ENCODE data around the gene ABHD12B.
"Not testable (repeated sequence)": the region's sequence is repeated elsewhere in the genome, so short reads cannot be mapped to it uniquely, and the experiment has no call there.

Gene ABHD12B

DNA sequence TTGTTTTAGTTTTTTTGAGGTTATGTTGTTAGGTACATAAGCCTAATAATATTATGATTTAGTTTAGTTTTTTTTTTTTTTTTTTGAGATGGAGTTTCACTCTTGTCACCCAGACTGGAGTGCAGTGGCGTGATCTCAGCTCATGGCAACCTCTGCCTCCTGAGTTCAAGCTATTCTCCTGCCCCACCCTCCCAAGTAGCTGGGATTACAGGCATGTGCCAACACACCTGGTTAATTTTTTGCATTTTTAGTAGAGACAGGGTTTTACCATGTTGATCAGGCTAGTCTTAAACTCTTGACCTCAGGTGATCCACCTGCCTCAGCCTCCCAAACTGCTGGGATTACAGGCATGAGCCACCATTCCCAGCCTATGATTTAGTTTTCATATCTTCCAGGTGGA is 25.2 kb downstream of the ABHD12B start:
- DNase-seq, result not testable (repeated sequence)

DNA sequence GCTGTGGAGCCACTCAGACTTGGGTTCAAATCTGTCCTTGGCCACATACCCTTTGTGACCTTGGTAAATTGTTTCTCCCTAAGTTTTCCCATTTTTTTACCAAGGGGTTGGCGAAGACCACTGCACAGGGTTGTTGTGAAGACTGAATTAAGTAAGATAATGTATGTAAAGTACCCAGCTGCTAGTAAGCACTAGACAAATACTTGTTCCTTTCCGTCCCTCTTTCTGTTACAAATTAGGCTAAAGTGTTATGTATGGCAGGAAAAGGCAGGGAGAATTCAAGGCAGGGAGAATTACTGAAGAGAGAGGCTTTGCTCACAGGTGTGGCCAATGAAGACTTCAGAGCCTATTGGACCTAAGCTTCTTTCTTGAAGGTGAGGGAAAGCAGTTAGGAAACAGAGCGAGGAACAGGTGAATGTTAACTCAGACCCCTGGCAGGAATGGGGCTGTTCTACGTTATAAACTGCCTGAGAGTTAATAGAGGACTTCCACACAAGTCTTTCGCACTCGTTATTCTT is 25.9 kb downstream of the ABHD12B start:
- no peak for DNase-seq

DNA sequence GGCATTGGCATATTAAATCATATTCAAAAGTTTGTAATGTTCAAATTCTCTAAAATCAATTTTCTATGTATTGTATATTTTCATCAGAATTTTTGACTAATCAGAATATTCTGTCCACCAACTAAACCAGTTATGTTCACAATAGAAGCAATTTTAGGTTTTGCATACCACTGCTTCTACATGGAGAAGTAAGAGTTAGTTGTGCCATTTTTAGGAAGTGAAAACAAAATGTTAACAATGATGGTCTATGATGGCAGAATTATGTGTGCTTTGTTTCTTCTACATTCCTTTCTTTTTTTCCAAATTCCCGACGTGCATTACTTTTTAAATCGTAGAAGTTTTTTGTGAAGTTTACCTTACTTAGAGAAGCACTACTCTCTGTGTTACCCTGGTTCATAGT is 29.5 kb downstream of the ABHD12B start:
- DNase-seq, result no peak

DNA sequence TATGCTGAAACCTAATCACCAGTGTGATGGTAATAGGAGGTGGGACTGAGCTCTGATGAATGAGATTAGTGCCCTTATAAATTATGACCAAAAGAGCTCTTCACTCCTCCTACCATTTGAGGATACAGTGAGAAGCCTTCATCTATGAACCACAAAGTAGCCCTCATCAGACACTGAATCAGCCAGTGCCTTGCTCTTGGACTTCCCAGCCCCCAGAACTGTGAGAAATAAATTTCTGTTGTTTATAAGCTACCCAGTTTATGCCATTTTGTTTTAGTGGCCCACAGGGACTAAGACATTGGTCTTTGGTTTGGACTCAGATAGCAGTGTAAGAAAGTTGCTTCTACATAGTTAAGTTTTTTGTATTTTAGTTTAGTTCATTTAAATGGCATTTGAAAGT is 32.9 kb downstream of the ABHD12B start:
- no peak for DNase-seq

DNA sequence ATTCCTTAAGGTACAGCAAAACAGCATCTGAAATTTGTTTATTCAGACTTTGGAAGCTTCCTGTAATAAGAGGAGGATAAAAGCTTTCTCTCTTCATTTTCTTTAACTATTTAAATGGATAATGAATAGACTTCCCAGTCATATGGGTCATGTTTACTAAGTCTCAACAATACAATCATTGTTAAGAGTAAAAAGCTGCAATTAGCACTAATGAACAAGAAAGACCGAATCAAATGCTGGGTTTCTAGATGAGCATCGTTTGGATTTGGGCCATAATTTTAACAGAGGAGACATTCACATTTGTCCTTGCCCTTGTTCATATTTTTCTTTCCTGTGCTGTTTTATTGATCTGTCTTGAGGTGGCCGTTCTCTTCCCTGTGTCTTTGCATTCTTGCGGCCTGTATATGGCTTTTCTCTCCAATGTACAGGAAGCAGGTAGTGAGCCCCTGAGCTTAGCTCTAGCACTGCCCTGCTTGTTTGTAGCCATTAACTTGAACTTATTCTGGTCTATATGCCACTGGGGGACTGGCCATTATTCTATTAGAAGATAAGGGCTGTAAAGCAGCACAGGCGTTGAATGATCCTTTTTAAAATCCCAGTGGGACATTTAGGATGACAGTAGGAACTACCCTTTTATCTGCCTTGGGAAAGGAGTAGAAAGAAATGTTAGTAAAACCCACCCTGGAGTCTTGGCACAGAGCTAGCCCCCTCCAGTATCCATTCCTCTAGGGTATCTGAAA is 34.6 kb downstream of the ABHD12B start:
- peak; percentile 8 for DNase-seq

DNA sequence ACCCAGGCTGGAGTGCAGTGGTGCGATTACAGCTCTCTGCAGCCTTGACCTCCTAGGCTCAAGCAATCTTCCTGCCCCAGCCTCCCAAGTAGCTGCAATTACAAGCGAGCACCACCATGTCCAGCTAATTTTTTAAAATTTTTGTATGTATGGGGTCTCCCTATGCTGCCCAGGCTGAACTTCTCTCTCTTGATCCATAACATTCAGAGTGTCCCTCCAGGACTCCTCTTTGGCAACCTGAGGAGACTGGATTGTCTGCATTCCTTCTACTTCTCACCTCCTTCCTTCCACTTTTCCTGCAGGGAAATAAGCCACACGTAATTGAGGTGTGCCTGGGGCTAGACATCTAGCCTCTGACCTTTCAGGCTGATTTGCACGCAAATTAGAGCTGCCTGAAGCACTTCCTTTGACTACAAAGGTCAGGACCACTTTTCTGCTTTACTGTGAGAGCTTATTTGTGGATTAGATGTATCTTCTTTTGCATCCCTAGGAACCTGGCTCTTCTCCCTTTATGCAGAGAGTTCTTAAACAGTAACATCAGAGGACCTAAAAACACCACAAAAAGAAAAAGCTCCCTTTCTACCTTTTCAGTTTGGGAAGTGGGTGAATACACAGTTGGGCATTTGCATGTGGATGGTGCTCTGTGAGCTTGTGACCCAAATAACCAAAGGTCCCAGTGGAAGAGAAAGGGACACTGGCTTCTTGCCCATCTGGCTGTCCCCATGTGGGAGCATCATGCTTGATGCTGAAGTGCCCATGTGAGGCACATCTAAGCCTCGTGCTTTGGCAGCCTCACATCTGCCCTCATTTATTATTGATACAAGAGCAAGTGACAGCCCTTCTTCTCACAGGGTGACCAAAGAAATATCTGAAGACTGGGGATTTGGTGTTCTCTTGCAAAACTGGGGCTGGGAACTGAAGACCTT is 38.9 kb downstream of the ABHD12B start:
- no peak for DNase-seq

DNA sequence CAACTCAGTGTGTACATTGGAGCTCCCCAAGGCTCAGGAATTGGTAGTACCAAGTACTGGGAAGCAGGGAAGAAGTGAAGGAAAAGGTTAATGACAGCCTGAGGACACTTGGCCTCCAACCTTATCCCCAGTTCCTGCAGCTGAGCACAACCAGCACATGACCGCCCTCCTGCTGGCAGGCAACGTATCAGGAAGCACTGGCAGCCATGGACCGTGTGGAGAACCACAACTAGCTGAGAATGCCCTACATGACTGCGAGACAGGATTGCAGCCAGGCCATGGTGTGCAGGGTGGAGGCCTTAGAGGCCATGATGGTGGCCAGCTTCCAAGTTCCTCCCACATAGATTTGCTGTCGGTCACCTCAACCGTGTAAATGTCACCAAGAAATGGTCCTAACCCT is 45.6 kb downstream of the ABHD12B start:
- DNase-seq, result no peak

DNA sequence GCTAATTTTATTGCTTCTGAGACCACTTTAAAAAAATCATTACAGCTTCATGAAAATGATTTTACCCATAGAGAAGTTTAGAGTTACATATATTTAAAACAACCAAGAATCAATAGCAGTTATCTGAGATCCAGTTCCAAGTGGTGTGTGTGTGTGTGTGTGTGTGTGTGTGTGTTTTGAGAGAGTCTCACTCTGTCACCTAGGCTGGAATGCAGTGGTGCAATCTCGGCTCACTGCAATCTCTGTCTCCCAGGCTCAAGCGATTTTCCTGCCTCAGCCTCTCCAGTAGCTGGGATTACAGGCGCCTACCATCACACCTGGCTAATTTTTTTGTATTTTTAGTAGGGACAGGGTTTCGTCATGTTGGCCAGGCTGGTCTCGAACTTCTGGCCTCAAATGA is 47.7 kb downstream of the ABHD12B start:
- DNase-seq, result not testable (repeated sequence)

DNA sequence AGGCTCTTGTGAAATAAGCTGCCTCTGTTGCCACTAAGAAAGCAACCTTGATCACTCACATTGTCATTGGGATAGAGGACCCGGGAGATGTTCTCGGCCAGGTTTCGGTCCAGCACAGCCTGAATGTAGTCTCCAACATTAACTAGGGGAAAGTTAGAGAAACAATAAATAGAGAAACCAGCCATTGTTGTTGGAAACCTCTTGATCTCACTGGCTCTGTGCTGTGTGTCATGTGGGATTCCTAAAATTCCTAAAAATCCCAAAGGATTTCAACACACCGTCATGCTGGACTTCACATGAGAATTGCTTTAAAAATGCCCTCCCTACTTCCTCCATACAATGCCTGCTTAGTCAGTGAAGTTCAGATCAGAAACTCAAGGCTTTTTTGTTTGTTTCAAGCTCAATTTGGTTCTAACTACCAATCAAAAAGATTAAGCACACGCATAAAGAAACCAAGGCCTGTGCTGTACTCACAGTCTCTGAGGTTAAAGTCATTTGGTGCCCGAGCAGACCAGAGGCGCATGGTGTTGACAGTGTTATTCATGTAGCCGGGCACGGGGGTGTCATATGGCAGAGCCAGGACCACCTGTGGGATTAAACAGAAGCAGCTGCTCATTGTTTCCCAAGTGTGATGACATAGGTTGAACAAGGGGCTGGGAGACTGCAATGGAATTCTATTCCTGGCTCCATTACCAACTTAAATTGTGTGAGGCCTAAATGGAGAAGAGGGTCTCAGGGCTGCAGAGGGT is 48.8 kb downstream of the ABHD12B start:
- no peak for DNase-seq

DNA sequence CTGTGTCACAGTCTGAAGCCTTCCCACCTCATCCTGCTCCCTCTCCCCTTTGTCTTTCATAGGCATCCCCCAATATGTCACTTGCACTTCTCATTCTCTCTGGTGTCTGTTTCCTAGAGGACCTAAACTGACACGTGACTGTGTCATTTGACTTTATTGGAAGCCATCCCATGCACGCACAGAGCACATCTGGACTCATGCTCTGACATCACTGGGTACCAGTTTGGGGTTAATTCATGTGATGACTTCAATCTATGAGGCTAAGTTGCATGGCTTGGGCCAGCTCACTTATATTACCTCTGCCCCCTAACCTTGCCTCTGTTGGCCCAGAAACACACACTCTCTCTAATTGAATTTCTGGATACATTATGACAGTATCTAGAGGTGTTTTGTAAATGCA is 51.0 kb downstream of the ABHD12B start:
- no peak for DNase-seq

DNA sequence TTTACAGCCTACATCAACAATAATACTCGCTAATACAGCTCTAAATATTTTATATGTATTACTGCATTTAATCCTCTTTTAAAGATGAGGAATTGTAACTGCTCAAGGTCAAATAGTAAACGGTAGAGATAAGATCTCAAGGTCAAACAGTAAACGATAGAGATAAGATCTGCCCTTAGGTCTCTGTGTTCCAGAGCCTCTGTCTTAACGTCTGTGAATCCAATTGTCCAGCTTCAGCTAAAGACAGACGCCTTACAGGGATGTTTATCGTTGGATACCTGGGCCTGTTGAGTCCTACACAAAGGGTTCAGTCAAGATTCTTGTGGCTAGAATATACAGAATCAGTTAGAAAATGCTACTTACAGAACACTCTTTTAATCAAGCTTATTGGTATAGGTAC is 52.4 kb downstream of the ABHD12B start:
- no peak for DNase-seq

DNA sequence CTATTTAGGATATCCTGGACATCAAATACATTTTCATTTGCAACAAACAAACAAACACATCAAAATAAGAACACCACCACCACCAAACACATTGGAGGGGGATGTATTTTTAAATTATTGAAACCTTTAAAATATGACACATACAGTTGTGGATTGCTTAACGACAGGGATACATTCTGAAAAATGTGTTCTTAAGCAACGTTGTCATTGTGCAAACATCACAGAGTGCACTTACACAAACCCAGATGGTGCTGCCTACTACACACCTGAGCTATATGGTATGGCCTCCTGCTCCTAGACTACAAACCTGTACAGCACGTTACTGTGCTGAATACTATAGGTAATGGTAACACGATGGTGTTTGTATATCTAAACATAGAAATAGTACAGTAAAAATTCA is 53.0 kb downstream of the ABHD12B start:
- DNase-seq, result no peak

DNA sequence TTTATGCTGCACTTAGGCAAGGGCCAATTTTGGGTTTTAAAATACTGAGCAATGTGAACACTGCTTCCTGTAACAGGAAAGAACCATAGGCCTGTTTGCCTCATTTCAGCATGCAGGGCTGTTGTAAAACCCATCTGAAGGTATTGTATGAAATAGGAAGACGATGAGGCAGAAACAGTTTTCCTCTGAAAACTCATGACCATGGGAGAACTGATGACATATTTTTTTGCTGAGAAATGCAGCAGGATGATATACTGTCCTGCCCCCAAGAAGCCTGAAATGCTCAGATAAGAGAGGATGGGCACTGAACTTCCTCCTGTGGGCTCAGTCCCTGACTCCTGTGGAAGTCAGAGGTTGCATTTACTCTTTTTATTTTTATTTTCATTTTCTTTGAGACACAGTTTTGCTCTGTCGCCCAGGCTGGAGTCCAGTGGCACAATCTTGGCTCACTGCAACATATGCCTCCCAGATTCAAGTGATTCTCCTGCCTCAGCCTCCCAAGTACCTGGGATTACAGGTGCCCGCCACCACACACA is 55.1 kb downstream of the ABHD12B start:
- no peak for DNase-seq

DNA sequence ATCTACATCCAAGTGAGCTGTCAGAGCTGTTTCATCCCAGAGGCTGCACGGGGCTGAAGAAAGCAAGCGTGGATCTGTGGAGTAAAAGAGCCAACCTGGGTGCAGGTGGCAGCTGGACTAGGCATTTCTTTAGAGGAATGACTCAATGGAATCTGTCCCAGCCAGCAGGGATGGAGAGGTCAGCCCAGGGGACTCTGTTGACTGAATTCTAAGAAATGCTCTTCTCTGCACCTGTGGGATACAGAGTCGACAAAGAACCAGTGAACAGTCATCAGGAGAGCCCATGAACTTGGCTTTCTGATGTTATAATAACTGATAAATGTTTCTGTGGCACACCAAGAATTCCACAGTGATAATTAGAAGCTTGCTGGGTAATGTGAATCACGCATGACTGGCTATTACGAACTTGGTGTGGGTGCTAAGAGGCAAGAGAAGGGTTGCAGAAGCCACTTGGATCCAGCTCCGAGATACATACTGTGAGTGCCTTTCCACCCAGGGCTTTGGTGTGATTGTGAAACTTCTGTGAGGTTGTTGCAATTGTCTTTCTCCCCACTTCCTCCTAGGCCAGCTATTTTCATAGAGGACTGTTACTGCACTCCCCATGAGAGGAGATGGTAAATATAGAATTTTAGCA is 56.3 kb downstream of the ABHD12B start:
- no peak for DNase-seq

DNA sequence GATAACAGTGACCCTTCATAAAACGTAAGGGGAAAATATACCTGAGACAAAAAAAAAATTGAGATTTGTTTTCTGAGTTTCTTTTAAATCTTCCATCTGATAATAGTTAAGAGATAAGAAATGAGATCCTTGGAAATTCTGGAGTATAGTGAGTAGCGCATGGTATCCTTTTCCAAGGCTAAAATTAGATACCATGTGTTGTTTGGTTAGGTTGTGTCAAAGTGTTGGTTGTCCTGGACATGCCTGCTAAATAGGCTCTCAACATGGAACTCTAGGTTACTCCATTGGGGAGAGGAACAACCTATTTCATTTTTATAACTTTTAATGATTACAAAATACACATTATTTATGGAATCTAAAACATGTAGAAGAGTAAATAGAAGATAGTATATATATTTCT is 57.7 kb downstream of the ABHD12B start:
- no peak for DNase-seq

DNA sequence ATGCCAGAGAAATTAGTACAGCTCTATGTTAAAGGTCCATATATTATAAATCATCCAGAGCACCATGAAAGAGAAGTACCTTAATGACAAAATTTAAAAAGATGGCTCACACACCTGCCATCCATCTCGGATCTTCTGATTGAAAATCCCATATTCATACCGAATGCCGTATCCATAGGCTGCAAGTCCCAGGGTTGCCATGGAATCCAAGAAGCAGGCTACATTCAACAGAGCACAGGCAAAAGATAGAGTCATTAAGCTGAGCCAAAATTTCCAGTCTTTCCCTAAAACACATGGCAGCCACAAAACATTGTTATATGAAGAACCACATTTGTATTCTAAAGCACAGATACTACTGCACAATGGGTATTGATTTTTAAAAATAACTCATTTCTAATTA is 59.7 kb downstream of the ABHD12B start:
- DNase-seq, result no peak

DNA sequence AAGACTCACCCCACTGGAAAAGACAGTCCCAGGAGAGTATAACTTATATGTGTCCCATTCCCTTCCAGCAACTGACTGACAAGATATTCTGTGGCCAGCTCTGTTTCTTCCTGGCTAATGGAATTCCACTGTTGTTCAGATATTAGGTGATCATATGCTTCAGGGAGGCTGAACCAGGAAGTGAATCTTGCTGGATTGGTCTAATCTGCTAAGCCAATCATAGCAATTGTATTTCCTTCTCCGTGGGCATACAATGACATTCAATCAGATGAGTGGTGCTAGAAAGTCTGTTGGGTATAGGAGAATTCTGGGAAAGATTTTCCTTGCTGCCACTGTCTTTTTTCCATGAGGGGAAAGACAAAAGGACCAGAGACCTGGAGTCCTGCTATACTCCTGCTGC is 60.3 kb downstream of the ABHD12B start:
- no peak for DNase-seq

DNA sequence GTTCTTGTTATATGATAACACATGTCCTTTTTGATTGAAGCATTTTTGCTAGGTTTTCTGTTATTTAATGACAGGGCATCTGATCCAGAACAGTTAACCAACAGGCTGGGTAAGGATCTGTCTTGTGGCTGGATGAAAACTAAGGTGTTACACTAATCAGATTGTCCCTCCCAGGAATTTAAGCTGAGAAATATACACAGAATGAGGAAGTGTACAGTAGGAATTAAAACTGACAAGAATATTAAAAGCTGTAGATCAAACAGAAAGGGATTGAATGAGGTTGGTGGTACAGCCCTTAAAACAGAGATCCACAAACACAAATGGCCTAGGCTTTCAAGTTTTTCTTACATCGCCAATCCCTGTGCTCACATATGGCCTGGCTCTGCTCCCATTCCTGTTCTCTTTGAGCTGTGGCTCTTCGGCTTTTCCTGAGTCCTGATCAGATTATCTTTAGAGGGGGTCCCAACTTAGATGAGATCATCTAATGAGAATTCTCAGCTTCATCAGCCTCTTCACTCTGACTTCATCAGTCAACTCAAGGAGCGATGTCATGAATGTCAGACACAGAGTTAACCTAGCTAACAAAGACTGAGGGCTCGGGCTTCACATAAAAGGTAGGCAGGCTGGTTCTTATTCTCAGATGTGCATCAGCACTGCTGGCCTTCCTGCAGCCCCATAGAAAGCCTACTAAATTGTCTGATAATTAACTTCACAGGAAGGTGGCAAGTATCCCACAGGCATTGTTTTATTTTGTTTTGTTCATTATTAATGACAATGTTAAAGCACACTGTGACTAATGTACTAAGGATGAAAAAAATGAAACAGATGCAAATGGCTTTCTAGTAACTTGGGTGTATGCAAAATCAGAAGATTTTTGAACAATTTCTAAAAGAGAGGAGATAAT is 61.0 kb downstream of the ABHD12B start:
- no peak for DNase-seq

DNA sequence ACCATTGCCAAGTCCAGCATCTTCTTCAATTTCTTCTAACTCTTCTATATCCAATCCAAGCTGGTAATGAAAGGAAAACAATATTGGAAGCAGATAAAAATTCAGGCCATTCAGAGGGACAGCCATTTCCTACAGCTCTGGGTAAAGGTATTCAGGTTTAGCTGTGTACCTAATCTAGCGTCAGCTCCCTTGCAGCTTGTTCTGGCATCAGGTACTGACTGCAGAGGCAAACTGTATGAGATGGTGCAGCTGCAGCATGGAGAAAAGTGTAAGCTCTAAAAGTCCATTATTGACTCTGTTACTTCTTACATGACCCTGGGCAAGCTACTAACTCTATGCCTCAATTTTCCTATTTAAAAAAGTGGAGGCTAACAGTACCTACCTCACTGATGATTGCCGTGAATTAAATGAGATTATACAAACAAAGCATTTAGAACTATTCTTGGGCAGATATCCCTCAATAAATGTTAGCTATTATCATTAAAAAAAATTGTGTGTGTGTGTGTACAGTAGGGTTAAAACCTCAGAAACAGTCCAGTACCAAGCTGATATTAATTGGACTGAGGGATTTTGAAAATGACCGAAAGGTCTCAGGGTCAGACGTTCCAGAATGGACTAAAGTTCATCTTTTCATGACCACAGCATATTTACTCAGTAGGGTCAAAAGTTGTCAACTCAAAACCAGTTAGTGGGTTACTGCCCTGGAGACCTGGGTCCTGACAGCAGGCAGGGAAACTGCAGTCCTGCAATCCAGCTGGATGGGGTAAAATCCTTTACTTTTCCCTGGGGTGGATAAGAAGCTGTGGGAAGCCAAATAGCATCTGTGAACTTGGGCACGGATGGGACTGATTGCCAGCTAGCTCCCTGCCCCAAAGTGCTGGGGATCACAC is 63.5 kb downstream of the ABHD12B start:
- no peak for DNase-seq

DNA sequence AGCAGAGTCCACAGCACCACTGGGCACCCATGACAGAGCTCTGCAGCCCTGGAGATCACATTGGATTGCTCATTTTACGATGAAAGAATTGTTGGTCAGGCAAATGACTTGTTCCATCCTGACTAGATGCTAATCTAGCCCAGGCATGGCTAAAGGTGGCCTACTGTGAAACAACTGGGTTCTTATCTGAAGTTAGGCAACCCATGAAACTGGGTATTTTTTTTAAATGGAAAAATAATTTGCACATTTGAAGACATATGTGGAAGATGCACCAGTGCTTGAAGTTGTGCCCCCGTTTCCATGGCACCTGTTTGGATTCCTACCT is 64.1 kb downstream of the ABHD12B start:
- no peak for DNase-seq

DNA sequence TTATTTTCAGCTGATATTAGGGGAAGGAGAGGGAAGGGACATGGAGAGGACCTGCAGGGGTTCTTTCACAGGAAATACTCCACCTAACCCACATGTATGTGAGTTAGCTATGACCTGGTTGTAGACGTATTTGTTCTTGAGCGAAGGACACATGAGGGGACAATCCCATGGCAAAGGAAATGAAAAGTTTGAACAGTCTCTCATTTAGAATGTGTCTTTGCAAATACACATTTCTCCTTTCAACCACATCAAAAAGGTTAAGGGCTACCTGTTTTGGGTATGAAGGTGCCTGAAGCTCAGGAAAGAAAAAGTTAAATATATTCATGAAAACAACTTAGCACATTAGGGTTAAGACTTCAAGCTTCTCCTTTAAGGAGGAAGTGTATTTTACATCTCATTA is 65.0 kb downstream of the ABHD12B start:
- no peak for DNase-seq

Measured in NCI-H526 treated with DMSO at 0.1 percent for 48 hours (cell line).